ENCODE results near the gene TEN1. TPM values are rescaled to one million over a fixed set of nuclear protein-coding genes. Genes with fewer than 3 reads are reported as not detected.
A peak's percentile ranks its signal among the peaks of the same experiment; 100 is the strongest.

The TEN1 gene
- total RNA-seq, 1 donor from 2014 or later: 9.6 TPM

DNA sequence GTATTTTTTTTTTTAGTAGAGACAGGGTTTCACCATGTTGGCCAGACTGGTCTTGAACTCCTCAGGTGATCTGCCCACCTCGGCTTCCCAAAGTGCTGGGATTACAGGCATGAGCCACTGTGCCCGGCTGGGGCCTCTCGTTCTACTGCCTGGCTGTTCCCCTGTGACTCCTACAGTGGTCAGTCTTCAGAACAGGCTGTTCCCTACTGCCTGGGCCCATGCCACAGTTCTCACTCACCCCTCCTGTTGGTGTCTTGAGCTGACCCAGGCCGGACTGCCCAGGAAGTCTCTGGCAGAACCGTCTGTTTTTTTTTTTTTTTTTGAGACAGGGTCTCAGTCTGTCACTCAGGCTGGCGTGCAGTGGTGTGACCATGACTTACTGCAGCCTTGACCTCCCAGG, 24.9 kb downstream of the TEN1 start:
- intact Hi-C loops (cut with DNase I): loop anchor here (2.0 kb wide), 1 partner anchor 99 kb away; the partner anchor contains the start of gene MRPL38
- DNase-seq (ENCODE audit: low spot score): no peak

- DNase-seq (ENCODE audit: low spot score): no peak
- intact Hi-C loops (cut with DNase I): loop anchor here (2.0 kb wide), 1 partner anchor 100 kb away; the partner anchor contains the start of gene MRPL38
These were observed 25.8 kb downstream of the TEN1 start for GRCh38 chr17:76004750-76005262.

DNA sequence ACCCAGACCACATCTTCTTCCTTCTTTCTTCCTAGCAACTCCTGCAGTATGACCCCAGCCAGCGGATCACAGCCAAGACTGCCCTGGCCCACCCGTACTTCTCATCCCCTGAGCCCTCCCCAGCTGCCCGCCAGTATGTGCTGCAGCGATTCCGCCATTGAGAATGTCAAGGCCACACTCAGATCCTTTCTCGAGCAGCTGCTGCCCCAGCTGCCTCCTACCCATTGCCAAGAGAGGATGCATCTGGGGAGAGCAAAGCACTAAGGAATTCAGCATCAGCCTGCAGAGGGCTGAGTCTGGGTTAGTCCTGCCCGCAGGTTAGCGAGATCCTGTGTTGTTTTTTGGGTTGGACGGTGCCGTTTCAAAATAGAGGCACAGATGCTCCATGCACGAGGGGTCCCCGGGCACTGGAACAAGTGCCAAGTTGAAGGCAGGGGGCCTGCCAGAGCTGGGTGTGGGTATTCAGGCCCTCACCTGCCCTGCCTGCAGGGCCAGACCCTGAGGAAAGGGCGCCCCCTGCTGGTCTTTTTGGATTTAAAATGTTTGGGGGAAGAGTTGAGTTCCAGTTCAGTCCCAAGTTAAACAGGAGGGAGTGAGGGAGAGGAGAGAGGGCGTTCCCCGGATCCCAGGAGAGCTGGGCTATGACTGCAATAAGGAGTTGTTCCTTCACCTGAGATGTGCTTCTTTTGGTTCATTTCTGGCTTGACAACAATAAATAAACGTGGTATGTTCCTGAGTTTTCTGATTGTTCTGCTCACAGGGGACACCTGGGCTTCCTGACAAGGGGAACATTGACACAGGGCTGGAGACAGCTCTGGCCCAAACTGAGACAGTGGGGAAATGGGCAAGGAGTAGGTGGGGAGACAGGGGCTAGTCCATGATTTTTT, 26.5 kb downstream of the TEN1 start:
- intact Hi-C loops (cut with DNase I): loop anchor here (2.0 kb wide), 1 partner anchor 101 kb away; the partner anchor contains the start of gene MRPL38
- DNase-seq (ENCODE audit: low spot score): peak; percentile 89

GRCh38 chr17:76007131-76007849, 28.2 kb downstream of the TEN1 start:
- no peak for DNase-seq (ENCODE audit: low spot score)
- intact Hi-C loops (cut with DNase I): no loop called here

GRCh38 chr17:76007850-76008165, 28.8 kb downstream of the TEN1 start:
- no peak for DNase-seq (ENCODE audit: low spot score)
- intact Hi-C loops (cut with DNase I): no loop called here

DNA sequence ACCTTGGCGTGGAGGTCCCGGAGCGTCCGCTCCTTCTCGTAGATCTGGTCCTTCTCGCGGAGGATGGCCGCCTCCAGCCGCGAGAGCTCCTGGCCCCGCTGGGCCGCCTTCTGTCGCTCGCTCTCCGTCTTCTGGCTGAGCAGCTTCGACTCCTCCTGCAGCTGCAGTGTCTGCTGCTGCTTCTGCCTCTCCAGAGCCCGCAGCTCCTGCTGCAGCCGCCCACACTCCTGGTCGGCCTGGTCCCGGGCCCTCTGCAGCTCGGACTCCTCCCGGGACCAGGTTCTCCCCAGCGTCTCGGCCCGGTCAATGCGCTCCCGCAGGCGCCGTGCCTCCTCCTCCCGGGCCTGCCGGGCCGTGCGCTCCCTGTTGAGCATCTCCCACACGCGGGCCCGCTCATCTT, 29.2 kb downstream of the TEN1 start:
- DNase-seq (ENCODE audit: low spot score): no peak
- intact Hi-C loops (cut with DNase I): no loop called here

DNA sequence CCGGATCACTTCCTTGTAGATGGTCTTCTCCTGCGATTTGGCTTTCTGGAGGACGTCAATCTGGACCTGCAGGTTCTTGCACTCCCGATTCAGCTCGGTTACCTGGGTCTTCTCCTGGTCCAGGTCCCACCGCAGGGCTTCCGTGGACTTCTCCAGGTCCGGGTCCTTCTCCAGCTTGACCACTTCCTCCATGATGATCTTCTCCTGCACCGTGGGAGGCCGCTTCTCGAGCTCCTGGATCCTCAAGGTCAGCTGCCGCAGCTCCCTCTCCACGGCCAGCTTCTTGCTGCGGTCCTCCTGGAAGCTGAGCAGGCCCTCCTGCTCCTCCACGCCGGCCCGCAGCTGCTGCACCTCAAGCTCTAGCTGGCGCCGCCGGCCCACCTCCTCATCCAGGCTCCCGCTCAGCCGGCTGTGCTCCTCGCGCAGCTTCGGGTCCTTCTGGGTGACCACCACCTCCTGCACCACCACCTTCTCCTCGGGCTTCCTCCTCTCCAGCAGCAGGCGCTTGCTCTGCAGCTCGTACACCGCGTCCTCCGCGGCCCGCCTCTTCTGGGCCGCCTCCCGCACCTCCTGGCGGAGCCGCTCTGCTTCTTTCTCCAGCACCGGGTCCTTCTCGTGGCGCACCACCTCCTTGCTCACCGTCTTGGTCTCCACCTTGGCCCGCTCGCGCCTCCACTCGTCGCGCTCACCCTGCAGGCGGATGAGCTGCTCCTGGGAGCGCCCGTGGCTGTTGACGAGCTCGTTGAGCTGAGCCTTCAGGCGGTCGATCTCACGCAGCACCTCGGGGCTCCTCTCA, 29.8 kb downstream of the TEN1 start:
- intact Hi-C loops (cut with DNase I): no loop called here
- no peak for DNase-seq (ENCODE audit: low spot score)

DNA sequence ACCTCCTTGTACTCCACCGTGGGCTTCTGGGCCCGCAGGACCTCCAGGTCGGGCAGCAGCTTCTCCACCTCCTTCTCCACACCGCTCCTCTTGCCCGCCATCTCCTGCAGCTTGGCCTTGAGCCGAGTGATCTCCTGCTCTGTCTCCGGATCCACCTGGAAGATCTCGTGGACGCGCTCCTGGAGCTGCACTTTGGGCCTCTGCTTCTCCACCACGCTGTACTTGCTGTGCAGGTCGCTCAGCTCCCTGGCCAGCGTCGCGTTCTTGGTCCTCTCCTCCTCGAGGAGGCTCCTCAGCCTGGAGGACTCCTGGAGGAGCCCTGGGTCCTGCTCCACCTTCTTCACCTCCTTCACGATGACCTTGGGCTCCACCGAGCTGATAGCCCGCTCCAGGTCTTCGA, 30.4 kb downstream of the TEN1 start:
- no peak for DNase-seq (ENCODE audit: low spot score)
- intact Hi-C loops (cut with DNase I): no loop called here

GRCh38 chr17:76009969-76010661, 31.1 kb downstream of the TEN1 start:
- no peak for DNase-seq (ENCODE audit: low spot score)
- intact Hi-C loops (cut with DNase I): loop anchor here (5.0 kb wide), 1 partner anchor 267 kb away; no protein-coding TSS in a partner anchor

GRCh38 chr17:76011951-76012350, 32.9 kb downstream of the TEN1 start:
- no peak for DNase-seq (ENCODE audit: low spot score)
- intact Hi-C loops (cut with DNase I): loop anchor here (5.0 kb wide), 1 partner anchor 265 kb away; no protein-coding TSS in a partner anchor

GRCh38 chr17:76013377-76013932, 34.4 kb downstream of the TEN1 start:
- no peak for DNase-seq (ENCODE audit: low spot score)
- intact Hi-C loops (cut with DNase I): loop anchor here (5.0 kb wide), 1 partner anchor 264 kb away; no protein-coding TSS in a partner anchor

GRCh38 chr17:76014100-76014924, 35.3 kb downstream of the TEN1 start:
- DNase-seq (ENCODE audit: low spot score): peak; percentile 85
- intact Hi-C loops (cut with DNase I): loop anchor here (5.0 kb wide), 1 partner anchor 263 kb away; no protein-coding TSS in a partner anchor

- no peak for DNase-seq (ENCODE audit: low spot score)
- intact Hi-C loops (cut with DNase I): loop anchor here (5.0 kb wide), 1 partner anchor 262 kb away; no protein-coding TSS in a partner anchor
These were observed 35.9 kb downstream of the TEN1 start for GRCh38 chr17:76014925-76015261.

GRCh38 chr17:76017481-76018339, 38.7 kb downstream of the TEN1 start:
- intact Hi-C loops (cut with DNase I): no loop called here
- DNase-seq (ENCODE audit: low spot score): no peak

- intact Hi-C loops (cut with DNase I): no loop called here
- DNase-seq (ENCODE audit: low spot score): no peak
These were observed 39.3 kb downstream of the TEN1 start for GRCh38 chr17:76018340-76018680.

GRCh38 chr17:76018801-76019200, 39.8 kb downstream of the TEN1 start:
- intact Hi-C loops (cut with DNase I): no loop called here

GRCh38 chr17:76019833-76020467, 40.9 kb downstream of the TEN1 start:
- intact Hi-C loops (cut with DNase I): no loop called here
- no peak for DNase-seq (ENCODE audit: low spot score)

More at GRCh38 chr17:76018801-76019200, 39.8 kb downstream of the TEN1 start:
- DNase-seq (ENCODE audit: low spot score): no peak
